ENCODE measurements around the gene UPK1B. TPM values are rescaled to one million over a fixed set of nuclear protein-coding genes. Genes with fewer than 3 reads are reported as not detected.

UPK1B gene
- total RNA-seq, 1 experiment from 2014 or later: 1.0 TPM

DNA sequence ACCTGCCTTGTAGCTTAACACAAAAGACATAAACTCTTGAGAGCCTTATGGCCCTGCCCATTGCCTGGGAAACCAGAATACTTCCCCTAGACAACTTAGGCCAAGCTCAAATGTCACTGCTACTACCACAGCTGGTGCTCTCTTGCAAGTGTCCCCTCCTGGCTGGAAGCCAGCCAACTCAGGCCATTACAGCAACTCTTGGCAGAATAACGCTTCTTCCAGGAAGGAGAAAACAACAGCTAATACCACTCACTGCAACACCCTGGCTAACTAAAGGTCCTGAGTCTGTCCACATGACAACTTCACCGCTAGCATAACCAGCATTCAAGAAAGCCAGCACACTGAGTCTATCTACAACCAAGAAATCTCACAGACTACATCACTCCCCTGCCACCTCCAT lies 72.4 kb downstream of the UPK1B start:
- H3K9ac ChIP-seq (ENCODE audit: extremely low read depth, insufficient read length, low read length): no peak overlapping the region
- no peak overlapping the region for H4K8ac ChIP-seq (replicated peaks; ENCODE audit: insufficient read length, low read depth, low read length)
- H3T11ph ChIP-seq (ENCODE audit: low read length): no peak overlapping the region
- H3K27ac ChIP-seq (ENCODE audit: insufficient read length, low read depth, low read length): no peak overlapping the region
- H4K91ac ChIP-seq (ENCODE audit: insufficient read length, low read depth, low read length): no peak overlapping the region
- H3K4ac ChIP-seq (ENCODE audit: low read depth, low read length): no peak overlapping the region
- peaks cover 20 to 25% of the 10 kb centered on the region in 2 experiments for H3K4me1 Mint-ChIP-seq
- no peaks in the 10 kb centered on the region for H4K20me1 ChIP-seq (ENCODE audit: control insufficient read depth, insufficient read depth, insufficient read length)
- H3K79me2 ChIP-seq (ENCODE audit: insufficient read depth, low read length): no peaks in the 10 kb centered on the region
- H2BK12ac ChIP-seq (ENCODE audit: insufficient read length, low read depth, low read length): no peak overlapping the region
- no peak overlapping the region for H3K23ac ChIP-seq (ENCODE audit: insufficient read length, low read depth, low read length)
- no peak overlapping the region for H2AK5ac ChIP-seq (ENCODE audit: insufficient read length, low read length)
- DNase-seq: no peak
- no peak overlapping the region for H3K56ac ChIP-seq (ENCODE audit: insufficient read length, low read depth, low read length)
- no peak overlapping the region for H4K5ac ChIP-seq (ENCODE audit: insufficient read length, low read depth, low read length)
- no peak overlapping the region for H2BK20ac ChIP-seq (ENCODE audit: low read depth, low read length, poor library complexity, severe bottlenecking)
- WGBS (ENCODE audit: extremely low coverage, insufficient read length, low lambda C conversion rate): no CpG with 5 or more reads among the region's 2 CpGs
- no peaks in the 10 kb centered on the region; the same call in 1 of the 2 replicates for H3K27me3 Mint-ChIP-seq (ENCODE audit: low read depth)
- H3K18ac ChIP-seq (ENCODE audit: insufficient read length, low read depth, low read length): no peak overlapping the region
- no peaks in the 10 kb centered on the region for H3K4me1 ChIP-seq (ENCODE audit: insufficient read depth, low read length)
- H2BK5ac ChIP-seq (ENCODE audit: insufficient read length, low read length): no peak overlapping the region
- no peak overlapping the region for H2AFZ ChIP-seq (ENCODE audit: low read length)
- TF ChIP-seq, protein P1, sequence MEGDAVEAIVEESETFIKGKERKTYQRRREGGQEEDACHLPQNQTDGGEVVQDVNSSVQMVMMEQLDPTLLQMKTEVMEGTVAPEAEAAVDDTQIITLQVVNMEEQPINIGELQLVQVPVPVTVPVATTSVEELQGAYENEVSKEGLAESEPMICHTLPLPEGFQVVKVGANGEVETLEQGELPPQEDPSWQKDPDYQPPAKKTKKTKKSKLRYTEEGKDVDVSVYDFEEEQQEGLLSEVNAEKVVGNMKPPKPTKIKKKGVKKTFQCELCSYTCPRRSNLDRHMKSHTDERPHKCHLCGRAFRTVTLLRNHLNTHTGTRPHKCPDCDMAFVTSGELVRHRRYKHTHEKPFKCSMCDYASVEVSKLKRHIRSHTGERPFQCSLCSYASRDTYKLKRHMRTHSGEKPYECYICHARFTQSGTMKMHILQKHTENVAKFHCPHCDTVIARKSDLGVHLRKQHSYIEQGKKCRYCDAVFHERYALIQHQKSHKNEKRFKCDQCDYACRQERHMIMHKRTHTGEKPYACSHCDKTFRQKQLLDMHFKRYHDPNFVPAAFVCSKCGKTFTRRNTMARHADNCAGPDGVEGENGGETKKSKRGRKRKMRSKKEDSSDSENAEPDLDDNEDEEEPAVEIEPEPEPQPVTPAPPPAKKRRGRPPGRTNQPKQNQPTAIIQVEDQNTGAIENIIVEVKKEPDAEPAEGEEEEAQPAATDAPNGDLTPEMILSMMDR (conservative IDR thresholded peaks at IDR 0.05): no peak
- H3K4me2 ChIP-seq (ENCODE audit: insufficient read depth, insufficient read length, low read length): no peak overlapping the region
- no peaks in the 10 kb centered on the region for H3K9me3 ChIP-seq (ENCODE audit: control insufficient read depth, low read depth, low read length)
- H2BK120ac ChIP-seq (ENCODE audit: low read depth, low read length, poor library complexity, severe bottlenecking): no peak overlapping the region
- H3K23me2 ChIP-seq (ENCODE audit: insufficient read length, low read depth, low read length, poor library complexity, severe bottlenecking): no peaks in the 10 kb centered on the region
- H3K79me1 ChIP-seq (ENCODE audit: insufficient read depth, low read depth, low read length, poor library complexity, severe bottlenecking): no peaks in the 10 kb centered on the region
- H3K27me3 ChIP-seq (ENCODE audit: insufficient read depth, low read length): no peaks in the 10 kb centered on the region
- H2BK15ac ChIP-seq (ENCODE audit: low read depth, low read length): no peak overlapping the region
- no peak overlapping the region for H3K4me3 Mint-ChIP-seq
- no peak overlapping the region for H3K27ac Mint-ChIP-seq
- H3K9me3 Mint-ChIP-seq: peaks cover 33% of the 10 kb centered on the region in 2 experiments
- H3K36me3 Mint-ChIP-seq (ENCODE audit: insufficient read depth in 1 of 3, low read depth in 3 of 3): peaks cover 6 to 40% (median 18%) of the 10 kb centered on the region in 3 experiments; a peak in 5 of 7 replicates
- H3K14ac ChIP-seq (ENCODE audit: insufficient read depth, low read length): no peak overlapping the region

Other genes starting within 250 kb of the UPK1B start
- gene IGSF11, start 138.8 kb upstream of the UPK1B start, total RNA-seq (2021): 1.2 and 1.6 TPM in 2 replicates
- gene TEX55, start 27.4 kb upstream of the UPK1B start, total RNA-seq (2021): not detected in 2 replicates
- gene B4GALT4, start 67.3 kb downstream of the UPK1B start, total RNA-seq (2021): 43.3 and 46.5 TPM in 2 replicates
- gene ARHGAP31, start 120.8 kb downstream of the UPK1B start, total RNA-seq (2021): 2.2 and 2.4 TPM in 2 replicates